ENCODE measurements around the gene CCAR1. TPM values are rescaled to one million over a fixed set of nuclear protein-coding genes. Genes with fewer than 3 reads are reported as not detected.
"Not testable (repeated sequence)": the region's sequence is repeated elsewhere in the genome, so short reads cannot be mapped to it uniquely, and the experiment has no call there.

CCAR1 gene
- total RNA-seq, 1 donor from 2014 or later: 45.5 TPM

DNA sequence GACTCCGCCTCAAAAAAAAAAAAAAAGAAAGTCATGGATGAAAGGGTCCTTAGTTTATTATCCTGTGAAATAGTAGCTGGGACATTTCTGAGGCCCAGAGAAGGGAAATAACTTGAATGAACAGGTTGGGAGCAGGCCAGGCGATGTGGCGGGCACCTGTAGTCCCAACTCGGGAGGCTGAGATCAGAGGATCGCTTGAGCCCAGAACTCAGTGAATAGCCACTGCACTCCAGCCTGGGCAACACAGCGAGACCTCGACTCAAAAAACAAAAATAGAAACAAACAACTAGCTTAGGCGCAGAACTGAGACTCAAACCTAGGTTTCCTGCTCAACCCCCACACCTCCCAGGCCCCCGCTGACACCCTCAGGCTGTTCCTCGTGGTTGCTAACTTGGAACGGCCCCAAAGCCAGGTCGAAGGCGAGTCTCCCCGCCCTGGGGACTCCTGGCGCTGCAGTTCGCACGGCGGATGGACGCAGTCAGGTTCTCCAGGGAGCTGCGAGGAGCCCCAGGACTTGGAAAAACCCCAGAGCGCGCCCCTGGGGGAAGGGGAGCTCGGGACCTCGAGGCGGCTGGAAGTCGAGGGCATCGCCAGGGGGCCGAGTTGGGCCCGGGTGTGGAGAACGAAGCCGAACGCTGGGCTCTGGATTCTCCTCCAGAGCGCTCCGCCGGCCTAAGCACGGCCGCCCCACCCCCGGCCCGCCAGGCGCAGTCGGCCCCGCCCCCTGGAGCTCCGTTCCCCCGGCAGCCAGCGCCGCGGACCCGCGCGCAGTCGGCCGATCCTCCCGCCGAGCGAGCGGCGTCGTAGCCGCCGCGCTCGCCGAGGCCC lies 105.9 kb downstream of the CCAR1 start, which contains the start of gene STOX1:
STOX1 (plus strand) TSS at position 768 of the 828 bp plus-strand sequence. CDS start 93 bp downstream, outside the sequence.
- no peak for TF ChIP-seq CTCF (IDR thresholded peaks at IDR 0.05; ENCODE audit: insufficient read depth, low read length, poor library complexity, severe bottlenecking)
- Histone ChIP-seq H3K36me3 (ENCODE audit: control insufficient read depth, insufficient read depth, low read length) (no peaks in the 10 kb centered on the region), H3K4me3 (ENCODE audit: low read depth, low read length) (peak within 1 kb of the TSS; percentile 54), H3K27me3 (ENCODE audit: control insufficient read depth, insufficient read depth, low read length) (peaks cover 7% of the 10 kb centered on the region)
- no peak for DNase-seq (ENCODE audit: low read depth)

GRCh38 chr10:68827592-68827959 lies 106.5 kb downstream of the CCAR1 start:
- peak overlapping the region; percentile 54 for H3K4me3 ChIP-seq (ENCODE audit: low read depth, low read length)
- H3K27me3 ChIP-seq (ENCODE audit: control insufficient read depth, insufficient read depth, low read length); DNase-seq (ENCODE audit: low read depth); H3K36me3 ChIP-seq (ENCODE audit: control insufficient read depth, insufficient read depth, low read length): not testable (repeated sequence)

GRCh38 chr10:68828083-68828601 lies 107.1 kb downstream of the CCAR1 start:
- peak overlapping the region; percentile 42 for H3K4me3 ChIP-seq (ENCODE audit: low read depth, low read length)
- not testable (repeated sequence) for DNase-seq (ENCODE audit: low read depth); H3K27me3 ChIP-seq (ENCODE audit: control insufficient read depth, insufficient read depth, low read length); H3K36me3 ChIP-seq (ENCODE audit: control insufficient read depth, insufficient read depth, low read length)

DNA sequence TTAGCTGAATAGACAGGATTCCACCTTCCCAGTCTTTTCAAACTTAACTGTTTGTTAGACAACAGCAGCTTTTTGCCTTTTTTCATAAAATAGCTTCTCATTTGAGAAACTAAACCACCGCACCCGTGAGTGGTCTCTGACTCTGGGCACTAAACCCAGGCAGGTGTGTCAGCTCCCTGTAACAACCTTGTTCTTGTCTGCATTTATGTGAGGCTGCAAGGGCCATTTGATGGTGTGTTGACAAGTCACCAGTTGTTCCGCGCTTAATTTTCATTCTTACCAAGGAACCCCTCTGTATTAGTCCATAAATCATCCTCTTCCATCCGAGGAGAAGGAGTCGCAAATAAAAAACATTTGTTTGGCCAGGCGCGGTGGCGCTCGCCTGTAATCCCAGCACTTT lies 107.8 kb downstream of the CCAR1 start:
- no peak for TF ChIP-seq CTCF (IDR thresholded peaks at IDR 0.05; ENCODE audit: insufficient read depth, low read length, poor library complexity, severe bottlenecking)
- Histone ChIP-seq H3K36me3 (ENCODE audit: control insufficient read depth, insufficient read depth, low read length) (no peaks in the 10 kb centered on the region), H3K4me3 (ENCODE audit: low read depth, low read length) (no peak overlapping the region), H3K27me3 (ENCODE audit: control insufficient read depth, insufficient read depth, low read length) (peaks cover 7% of the 10 kb centered on the region)
- no peak for DNase-seq (ENCODE audit: low read depth)

GRCh38 chr10:68829521-68829920 lies 108.5 kb downstream of the CCAR1 start:
- no peak for DNase-seq (ENCODE audit: low read depth)
- Histone ChIP-seq H3K4me3 (ENCODE audit: low read depth, low read length) (no peak overlapping the region), H3K36me3 (ENCODE audit: control insufficient read depth, insufficient read depth, low read length) (no peaks in the 10 kb centered on the region), H3K27me3 (ENCODE audit: control insufficient read depth, insufficient read depth, low read length) (peaks cover 7% of the 10 kb centered on the region)
- TF ChIP-seq CTCF (IDR thresholded peaks at IDR 0.05; ENCODE audit: insufficient read depth, low read length, poor library complexity, severe bottlenecking): no peak

DNA sequence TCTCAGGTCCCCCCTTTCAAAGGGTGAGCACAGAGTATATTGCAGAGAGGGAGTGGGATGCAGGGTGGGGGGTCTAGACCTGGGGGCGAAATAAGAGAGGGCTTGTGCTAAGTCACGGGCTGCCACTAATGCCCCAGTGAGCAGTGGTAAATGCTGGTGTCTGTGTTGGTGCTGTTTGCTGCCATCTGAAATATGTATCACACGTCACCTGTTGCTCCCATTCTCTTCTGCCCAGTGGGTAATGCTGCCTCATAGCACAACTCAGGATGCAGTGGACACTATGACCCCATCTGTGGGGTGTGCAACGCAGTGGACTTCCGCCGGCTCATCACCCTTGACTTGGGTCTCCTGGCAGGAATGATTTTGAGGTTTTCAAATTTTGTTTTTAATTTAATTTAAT lies 108.9 kb downstream of the CCAR1 start:
- no peak for DNase-seq (ENCODE audit: low read depth)
- TF ChIP-seq CTCF (IDR thresholded peaks at IDR 0.05; ENCODE audit: insufficient read depth, low read length, poor library complexity, severe bottlenecking): no peak
- Histone ChIP-seq H3K36me3 (ENCODE audit: control insufficient read depth, insufficient read depth, low read length) (no peaks in the 10 kb centered on the region), H3K27me3 (ENCODE audit: control insufficient read depth, insufficient read depth, low read length) (peaks cover 7% of the 10 kb centered on the region), H3K4me3 (ENCODE audit: low read depth, low read length) (no peak overlapping the region)

Measured in kidney epithelial cell (primary cell).